Vagina (tissue), 2 donors: ENCODE data around the gene TMEM240. TPM values are rescaled to one million over a fixed set of nuclear protein-coding genes. Genes with fewer than 3 reads are reported as not detected.

Source experiments
- DNase-seq, 2 donors: peaks; one replicate each; pipeline ENCODE4 v3.0.0-alpha.2; 2017; ENCODE audit errors: extremely low spot score in 2 of 2
- H3K27ac ChIP-seq: fragments of 200-600 bp; sonication (generic); one replicate; pipeline ENCODE4 v1.5.1; 2019
- H3K27me3 ChIP-seq: fragments of 200-600 bp; sonication (generic); one replicate; pipeline ENCODE4 v1.5.1; 2019
- H3K36me3 ChIP-seq, 2 donors: fragments of 200-600 bp; sonication (generic); one replicate each; pipeline ENCODE4 v1.5.1; 2017 to 2019
- H3K4me1 ChIP-seq: fragments of 200-600 bp; sonication (generic); one replicate; pipeline ENCODE4 v1.5.1; 2019
- H3K4me3 ChIP-seq, 2 donors: fragments of 200-600 bp; sonication (generic); 1 replicate in 1 of 2; 2 replicates in 1 of 2; pipeline ENCODE4 v1.5.1; 2016 to 2019
- H3K9me3 ChIP-seq: fragments of 200-600 bp; sonication (generic); one replicate; pipeline ENCODE4 v1.5.1; 2019
- POLR2A ChIP-seq, 2 donors: fragments of 450-650 bp; IDR thresholded peaks; one replicate each; pipeline ENCODE4 v1.6.1; 2017; ENCODE audit warnings: antibody characterized with exemption in 2 of 2, mild to moderate bottlenecking in 2 of 2, moderate library complexity in 2 of 2
- POLR2AphosphoS5 ChIP-seq, 2 donors: sonication (generic); formaldehyde crosslinking; IDR thresholded peaks; one replicate each; pipeline ENCODE4 v1.9.0; 2017; ENCODE audit warnings: antibody characterized with exemption in 2 of 2, mild to moderate bottlenecking in 2 of 2, low read depth in 1 of 2; ENCODE audit not compliant: insufficient read depth in 1 of 2
- intact Hi-C: fragments of 100-400 bp; cut with DNase I; formaldehyde crosslinking; loops from one replicate; pipeline ENCODE4 v1.15.1; 2023
- total RNA-seq: library from RNA; depleted of rRNA; stranded (reverse); fragments of >200 nt; gene quantifications from one replicate; pipeline ENCODE4 v1.2.3, GENCODE V29; 2016
- TF ChIP-seq, protein P1 (sequence below), 3 experiments: fragments of 450-650 bp in 2 of 3; fragments of 200-600 bp in 1 of 3; sonication (generic) in 1 of 3; IDR thresholded peaks; one replicate each; pipeline ENCODE4 v1.5.1; 2017 to 2019; ENCODE audit warnings: antibody characterized with exemption in 3 of 3, mild to moderate bottlenecking in 2 of 3, moderate library complexity in 2 of 3

TMEM240 gene
- total RNA-seq, 1 donor from 2014 or later, result 3.9 TPM

DNA sequence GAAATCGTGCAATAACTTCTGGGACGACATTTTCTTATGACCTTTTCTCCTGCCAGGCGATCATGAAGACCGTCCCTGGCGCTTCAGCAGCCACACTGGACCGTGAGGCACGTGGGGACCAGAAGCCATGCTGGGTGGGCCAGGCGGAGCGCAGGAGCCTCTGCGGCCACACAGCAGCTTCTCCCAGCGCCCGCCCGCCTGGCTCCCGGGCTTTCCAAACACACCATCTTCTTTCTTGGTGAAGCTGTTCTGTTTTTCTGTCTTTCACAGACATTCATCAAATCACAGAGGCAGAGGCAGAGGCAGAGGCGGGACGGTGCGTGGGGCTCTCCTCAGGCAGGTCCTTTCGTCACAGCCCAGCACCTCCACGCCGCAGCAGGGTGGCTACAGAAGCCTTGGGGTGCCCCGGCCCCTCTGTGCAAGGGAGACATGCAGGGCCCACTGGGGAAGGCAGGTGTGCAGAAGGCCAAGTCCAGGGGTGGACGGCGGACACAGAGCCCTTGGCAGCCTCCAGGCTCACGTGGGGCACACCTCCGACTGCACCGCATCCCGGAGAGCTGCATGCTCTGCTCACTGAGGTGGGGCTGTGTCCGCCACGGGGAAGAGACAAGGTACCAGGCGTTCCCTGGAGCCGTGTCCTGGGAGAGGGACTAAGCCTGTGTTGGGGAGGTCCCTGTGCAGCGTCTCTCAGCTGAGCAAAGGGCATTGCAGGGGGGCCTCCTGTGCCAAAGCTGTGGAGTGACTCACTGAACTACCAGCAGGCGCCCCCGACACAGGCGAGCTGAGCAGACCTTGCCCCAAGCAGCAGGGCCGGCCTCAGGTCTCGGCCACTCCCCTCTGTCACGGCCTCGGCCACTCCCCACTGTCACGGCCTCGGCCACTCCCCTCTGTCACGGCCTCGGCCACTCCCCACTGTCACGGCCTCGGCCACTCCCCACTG, 2.6 kb upstream of the TMEM240 start:
- no peak overlapping the region for H3K27ac ChIP-seq
- H3K9me3 ChIP-seq, result no peaks in the 10 kb centered on the region
- no peaks in the 10 kb centered on the region for H3K36me3 ChIP-seq
- H3K4me1 ChIP-seq, result peaks cover 22% of the 10 kb centered on the region
- TF ChIP-seq, protein P1, sequence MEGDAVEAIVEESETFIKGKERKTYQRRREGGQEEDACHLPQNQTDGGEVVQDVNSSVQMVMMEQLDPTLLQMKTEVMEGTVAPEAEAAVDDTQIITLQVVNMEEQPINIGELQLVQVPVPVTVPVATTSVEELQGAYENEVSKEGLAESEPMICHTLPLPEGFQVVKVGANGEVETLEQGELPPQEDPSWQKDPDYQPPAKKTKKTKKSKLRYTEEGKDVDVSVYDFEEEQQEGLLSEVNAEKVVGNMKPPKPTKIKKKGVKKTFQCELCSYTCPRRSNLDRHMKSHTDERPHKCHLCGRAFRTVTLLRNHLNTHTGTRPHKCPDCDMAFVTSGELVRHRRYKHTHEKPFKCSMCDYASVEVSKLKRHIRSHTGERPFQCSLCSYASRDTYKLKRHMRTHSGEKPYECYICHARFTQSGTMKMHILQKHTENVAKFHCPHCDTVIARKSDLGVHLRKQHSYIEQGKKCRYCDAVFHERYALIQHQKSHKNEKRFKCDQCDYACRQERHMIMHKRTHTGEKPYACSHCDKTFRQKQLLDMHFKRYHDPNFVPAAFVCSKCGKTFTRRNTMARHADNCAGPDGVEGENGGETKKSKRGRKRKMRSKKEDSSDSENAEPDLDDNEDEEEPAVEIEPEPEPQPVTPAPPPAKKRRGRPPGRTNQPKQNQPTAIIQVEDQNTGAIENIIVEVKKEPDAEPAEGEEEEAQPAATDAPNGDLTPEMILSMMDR (IDR thresholded peaks at IDR 0.05), result no peak
- TF ChIP-seq POLR2AphosphoS5 (IDR thresholded peaks at IDR 0.05; ENCODE audit: insufficient read depth in 1 of 2, low read depth in 1 of 2), result no peak
- TF ChIP-seq POLR2A (IDR thresholded peaks at IDR 0.05), result no peak
- intact Hi-C loops, result no loop called here
- H3K4me3 ChIP-seq, result no peak overlapping the region
- no peak for DNase-seq
- H3K27me3 ChIP-seq, result no peaks in the 10 kb centered on the region

DNA sequence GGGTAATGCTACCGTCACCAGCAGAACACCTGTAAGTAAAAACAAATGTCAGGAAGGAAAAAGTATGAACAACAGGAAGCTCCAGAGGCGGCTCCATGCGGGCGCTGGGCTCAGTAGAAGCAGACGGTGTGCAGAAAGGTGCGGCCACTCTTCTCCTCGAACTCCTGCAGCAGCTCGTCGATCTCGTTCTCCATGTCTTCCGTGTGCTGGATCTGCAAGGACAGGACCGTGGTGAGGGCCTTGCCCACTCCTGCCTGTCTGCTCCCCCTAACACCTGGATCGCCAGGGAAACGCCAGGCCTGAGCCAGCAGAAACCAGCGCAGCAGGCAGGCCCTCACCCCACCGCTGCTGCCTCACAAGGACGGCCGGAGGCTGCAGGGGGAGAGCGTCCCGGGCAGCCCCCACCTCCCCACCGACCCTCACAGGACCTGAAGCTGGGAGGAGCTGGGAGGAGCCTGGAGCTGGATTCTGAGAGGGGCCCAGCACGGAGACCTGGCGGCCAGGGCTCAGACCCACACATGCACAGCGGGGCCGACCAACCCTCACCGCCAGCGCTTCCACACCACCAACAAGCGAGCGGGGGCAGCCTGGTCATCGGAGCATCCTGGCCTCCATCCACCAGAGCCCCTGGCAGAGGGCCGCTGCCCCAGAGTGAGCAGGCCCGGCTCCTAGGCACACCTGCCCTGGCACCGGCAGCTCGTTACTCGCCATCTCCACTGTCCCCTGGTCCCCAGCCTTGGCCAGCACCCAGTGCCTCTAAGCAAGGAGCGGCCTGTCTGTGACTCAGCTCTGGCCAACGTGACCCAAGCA, 1.7 kb upstream of the TMEM240 start:
- Histone ChIP-seq H3K27ac (no peak overlapping the region), H3K27me3 (no peaks in the 10 kb centered on the region), H3K4me1 (peaks cover 22% of the 10 kb centered on the region), H3K4me3 (no peak overlapping the region), H3K9me3 (no peaks in the 10 kb centered on the region), H3K36me3 (no peaks in the 10 kb centered on the region)
- no peak for DNase-seq
- intact Hi-C loops, result no loop called here
- TF ChIP-seq, protein P1 (IDR thresholded peaks at IDR 0.05), result no peak
- TF ChIP-seq POLR2AphosphoS5 (IDR thresholded peaks at IDR 0.05; ENCODE audit: insufficient read depth in 1 of 2, low read depth in 1 of 2) (no peak), POLR2A (IDR thresholded peaks at IDR 0.05) (no peak)

DNA sequence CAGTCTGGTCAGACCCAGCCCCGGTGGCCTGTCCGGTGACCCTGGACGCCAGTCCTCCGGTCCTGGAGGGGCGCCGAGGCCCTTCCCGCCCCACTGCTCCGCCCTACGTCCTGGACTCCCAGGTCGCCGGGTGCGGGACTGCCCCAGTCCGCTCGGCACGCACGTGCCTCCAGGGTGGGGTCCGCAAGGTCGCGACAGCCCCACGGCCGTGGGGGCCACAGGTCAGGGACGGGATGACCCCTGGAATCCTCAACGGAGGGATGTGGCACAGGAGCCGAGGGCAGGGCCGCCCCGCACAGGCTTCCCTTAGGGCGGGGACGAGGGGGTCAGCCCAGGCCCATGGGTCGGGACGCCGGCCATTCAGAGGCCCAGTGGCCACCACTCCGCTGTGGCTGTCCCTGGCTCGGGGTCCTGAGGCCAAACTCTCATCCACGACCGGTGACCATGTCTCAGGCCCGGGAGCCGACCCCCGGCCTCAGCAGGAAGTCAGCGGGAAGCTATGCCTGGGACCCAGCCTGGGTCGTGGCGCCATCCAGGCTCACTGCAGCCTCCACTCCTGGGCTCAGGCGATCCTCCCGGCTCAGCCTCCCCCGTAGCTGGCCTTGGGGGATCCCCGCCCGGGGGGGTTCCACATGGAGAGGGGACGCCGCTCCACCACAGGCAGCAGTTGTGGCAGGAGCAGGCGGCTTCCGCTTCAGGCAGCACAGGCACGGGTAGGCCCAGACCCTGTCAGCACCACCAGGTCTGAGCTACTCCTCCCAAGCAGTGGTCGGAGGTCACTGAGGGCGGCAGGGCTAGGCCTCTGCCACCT, 599 bp upstream of the TMEM240 start:
- H3K27ac ChIP-seq, result peak overlapping the region; percentile 64
- no peaks in the 10 kb centered on the region for H3K27me3 ChIP-seq
- peak overlapping the region; percentile 58 to 91 for H3K4me3 ChIP-seq
- TF ChIP-seq POLR2AphosphoS5 (IDR thresholded peaks at IDR 0.05; ENCODE audit: insufficient read depth in 1 of 2, low read depth in 1 of 2), result peak in 1 of 2 donors; percentile 54
- no peak for TF ChIP-seq POLR2A (IDR thresholded peaks at IDR 0.05)
- H3K36me3 ChIP-seq, result no peaks in the 10 kb centered on the region
- no peaks in the 10 kb centered on the region for H3K9me3 ChIP-seq
- H3K4me1 ChIP-seq, result peaks cover 22% of the 10 kb centered on the region
- no peak for DNase-seq
- intact Hi-C loops, result no loop called here

DNA sequence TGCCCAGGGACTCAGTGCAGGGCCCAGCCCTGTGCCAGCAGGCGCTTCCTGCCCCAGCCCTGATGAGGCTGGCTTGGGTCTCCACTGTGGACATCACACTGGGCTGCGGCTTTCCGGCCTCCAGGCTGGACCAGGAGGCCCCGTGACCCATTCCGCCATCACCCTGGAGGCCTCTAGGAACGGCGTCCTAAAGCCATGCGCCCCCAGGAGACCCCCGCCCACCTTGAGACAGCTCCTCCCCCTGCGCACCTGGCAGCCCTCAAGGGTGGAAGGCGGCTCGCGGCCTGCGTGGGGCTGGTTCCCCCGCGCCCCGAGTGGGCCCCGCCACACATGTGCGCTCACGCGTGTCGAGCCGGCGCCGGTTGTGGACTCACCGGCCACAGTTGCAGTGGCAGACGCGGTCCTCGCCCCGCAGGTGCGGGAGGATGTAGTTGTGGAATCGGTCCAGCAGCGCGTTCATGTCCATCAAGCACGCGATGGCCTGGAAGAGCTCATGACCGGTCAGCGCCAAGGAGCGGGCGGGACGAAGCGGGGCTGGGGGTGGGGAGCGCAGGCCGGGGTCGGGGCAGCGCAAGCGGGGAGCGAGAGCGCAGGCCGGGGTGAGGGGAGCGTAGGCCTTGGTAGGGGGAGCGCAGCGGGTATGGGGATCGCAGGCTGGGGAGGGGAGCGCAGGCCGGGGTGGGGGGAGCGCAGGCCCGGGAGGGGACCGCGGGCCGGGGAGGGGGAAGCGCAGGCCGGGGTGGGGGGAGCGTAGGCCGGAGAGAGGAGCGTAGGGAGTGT, 924 bp downstream of the TMEM240 start:
- Histone ChIP-seq H3K9me3 (no peaks in the 10 kb centered on the region), H3K27ac (peak overlapping the region; percentile 64), H3K4me3 (peak overlapping the region; percentile 58 to 91), H3K4me1 (peaks cover 22% of the 10 kb centered on the region), H3K27me3 (no peaks in the 10 kb centered on the region), H3K36me3 (no peaks in the 10 kb centered on the region)
- no peak for DNase-seq
- intact Hi-C loops, result no loop called here
- no peak for TF ChIP-seq POLR2AphosphoS5 (IDR thresholded peaks at IDR 0.05; ENCODE audit: insufficient read depth in 1 of 2, low read depth in 1 of 2)
- TF ChIP-seq, protein P1 (IDR thresholded peaks at IDR 0.05), result no peak
